Neural progenitor cell (in vitro differentiated cells): ENCODE data around the gene CPT1A. TPM values are rescaled to one million over a fixed set of nuclear protein-coding genes. Genes with fewer than 3 reads are reported as not detected.

Source experiments
- DNase-seq: peaks from one replicate; pipeline ENCODE4 v3.0.0-alpha.2; 2016; ENCODE audit warnings: low spot score
- H2AFZ ChIP-seq: fragments of 200-600 bp; sonication (generic); replicated peaks from 2 replicates; pipeline ENCODE4 v1.6.1; 2016; ENCODE audit warnings: antibody characterized with exemption
- H3F3A ChIP-seq: fragments of 200-600 bp; sonication (generic); 2 replicates; pipeline ENCODE4 v1.6.1; 2016; ENCODE audit warnings: antibody characterized with exemption, low read depth
- H3K27ac ChIP-seq: fragments of 200-600 bp; sonication (generic); 2 replicates; pipeline ENCODE4 v1.5.1; 2016; ENCODE audit warnings: mild to moderate bottlenecking
- H3K27me3 ChIP-seq: fragments of 200-600 bp; sonication (generic); 2 replicates; pipeline ENCODE4 v1.6.1; 2016; ENCODE audit warnings: mild to moderate bottlenecking, moderate library complexity
- H3K36me3 ChIP-seq: fragments of 200-600 bp; sonication (generic); 2 replicates; pipeline ENCODE4 v1.5.1; 2016
- H3K4me1 ChIP-seq: fragments of 200-600 bp; sonication (generic); 2 replicates; pipeline ENCODE4 v1.6.1; 2016; ENCODE audit warnings: mixed run types
- H3K4me2 ChIP-seq: fragments of 200-600 bp; sonication (generic); 2 replicates; pipeline ENCODE4 v1.6.1; 2016
- H3K4me3 ChIP-seq: fragments of 200-600 bp; sonication (generic); 2 replicates; pipeline ENCODE4 v1.5.1; 2016
- H3K79me2 ChIP-seq: fragments of 200-600 bp; sonication (generic); 2 replicates; pipeline ENCODE4 v1.6.1; 2016; ENCODE audit warnings: low read depth
- H3K9ac ChIP-seq: fragments of 200-600 bp; sonication (generic); 2 replicates; pipeline ENCODE4 v1.6.1; 2016
- H3K9me3 ChIP-seq: fragments of 200-600 bp; sonication (generic); 2 replicates; pipeline ENCODE4 v1.5.1; 2016; ENCODE audit warnings: low read depth
- H4K20me1 ChIP-seq: fragments of 200-600 bp; sonication (generic); 2 replicates; pipeline ENCODE4 v1.6.1; 2016; ENCODE audit warnings: low read depth
- H3K27ac Mint-ChIP-seq: 3 replicates; pipeline ENCODE4 v1.8.0; 2021; ENCODE audit warnings: mixed read lengths
- H3K27me3 Mint-ChIP-seq: 2 replicates; pipeline ENCODE4 v1.8.0; 2022; ENCODE audit warnings: low read depth, mild to moderate bottlenecking, inconsistent platforms, moderate library complexity, mixed read lengths; ENCODE audit not compliant: insufficient read depth
- H3K36me3 Mint-ChIP-seq: 3 replicates; pipeline ENCODE4 v1.8.0; 2021; ENCODE audit warnings: mixed read lengths
- H3K4me1 Mint-ChIP-seq: 3 replicates; pipeline ENCODE4 v1.8.0; 2021; ENCODE audit warnings: mixed read lengths
- H3K4me3 Mint-ChIP-seq: 3 replicates; pipeline ENCODE4 v1.8.0; 2021; ENCODE audit warnings: mild to moderate bottlenecking, moderate library complexity, mixed read lengths
- H3K9me3 Mint-ChIP-seq: 3 replicates; pipeline ENCODE4 v1.8.0; 2020; ENCODE audit warnings: mixed read lengths
- EZH2 ChIP-seq: fragments of 200-600 bp; sonication (generic); IDR thresholded peaks from 2 replicates; pipeline ENCODE4 v1.6.1; 2017; ENCODE audit warnings: antibody characterized with exemption, mild to moderate bottlenecking, moderate library complexity
- EZH2phosphoT487 ChIP-seq: fragments of 200-600 bp; sonication (generic); IDR thresholded peaks from 2 replicates; pipeline ENCODE4 v1.6.1; 2017; ENCODE audit warnings: antibody characterized with exemption
- total RNA-seq: library from RNA; depleted of rRNA; stranded (reverse); fragments of >200 nt; gene quantifications from 2 replicates; pipeline ENCODE4 v1.2.3, GENCODE V29; 2015; ENCODE audit warnings: low replicate concordance
- TF ChIP-seq, protein P1 (sequence below): fragments of 200-600 bp; sonication (generic); IDR thresholded peaks from 2 replicates; pipeline ENCODE4 v1.5.1; 2017; ENCODE audit warnings: antibody characterized with exemption, mild to moderate bottlenecking

CPT1A gene
- total RNA-seq, 1 donor from 2014 or later = 0.64 TPM

DNA sequence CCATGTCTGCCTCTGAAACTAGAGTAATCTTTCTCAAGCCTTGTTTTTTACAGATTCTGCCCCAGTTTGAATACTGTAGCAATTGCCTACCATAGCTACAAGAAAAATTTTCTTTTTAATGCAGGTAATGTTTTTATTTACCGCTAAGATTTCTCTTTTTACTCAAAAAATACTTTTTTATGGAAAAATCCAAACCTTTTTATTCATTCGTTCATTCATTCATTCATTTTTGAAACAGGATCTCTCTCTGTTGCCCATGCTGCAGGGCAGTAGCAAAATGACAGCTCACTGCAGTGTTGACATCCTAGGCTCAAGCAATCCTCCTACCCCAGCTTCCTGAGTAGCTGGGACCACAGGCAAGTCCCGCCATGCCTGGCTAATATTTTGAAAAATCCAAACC lies 2.7 kb upstream of the CPT1A start:
- Mint-ChIP-seq H3K36me3 (no peaks in the 10 kb centered on the region), H3K4me3 (no peak overlapping the region), H3K27me3 (peaks cover 60% of the 10 kb centered on the region), H3K9me3 (no peaks in the 10 kb centered on the region), H3K4me1 (peaks cover 20% of the 10 kb centered on the region), H3K27ac (no peak overlapping the region)
- Histone ChIP-seq H3K4me1 (peaks cover 4% of the 10 kb centered on the region), H3F3A (peaks cover 17% of the 10 kb centered on the region), H3K9me3 (no peaks in the 10 kb centered on the region), H3K27ac (no peak overlapping the region), H3K36me3 (no peaks in the 10 kb centered on the region), H3K9ac (no peak overlapping the region), H3K79me2 (no peaks in the 10 kb centered on the region), H3K27me3 (peaks cover 99% of the 10 kb centered on the region), H3K4me3 (no peak overlapping the region), H3K4me2 (no peak overlapping the region), H2AFZ (no peak overlapping the region), H4K20me1 (peaks cover 55% of the 10 kb centered on the region)
- TF ChIP-seq, protein P1, sequence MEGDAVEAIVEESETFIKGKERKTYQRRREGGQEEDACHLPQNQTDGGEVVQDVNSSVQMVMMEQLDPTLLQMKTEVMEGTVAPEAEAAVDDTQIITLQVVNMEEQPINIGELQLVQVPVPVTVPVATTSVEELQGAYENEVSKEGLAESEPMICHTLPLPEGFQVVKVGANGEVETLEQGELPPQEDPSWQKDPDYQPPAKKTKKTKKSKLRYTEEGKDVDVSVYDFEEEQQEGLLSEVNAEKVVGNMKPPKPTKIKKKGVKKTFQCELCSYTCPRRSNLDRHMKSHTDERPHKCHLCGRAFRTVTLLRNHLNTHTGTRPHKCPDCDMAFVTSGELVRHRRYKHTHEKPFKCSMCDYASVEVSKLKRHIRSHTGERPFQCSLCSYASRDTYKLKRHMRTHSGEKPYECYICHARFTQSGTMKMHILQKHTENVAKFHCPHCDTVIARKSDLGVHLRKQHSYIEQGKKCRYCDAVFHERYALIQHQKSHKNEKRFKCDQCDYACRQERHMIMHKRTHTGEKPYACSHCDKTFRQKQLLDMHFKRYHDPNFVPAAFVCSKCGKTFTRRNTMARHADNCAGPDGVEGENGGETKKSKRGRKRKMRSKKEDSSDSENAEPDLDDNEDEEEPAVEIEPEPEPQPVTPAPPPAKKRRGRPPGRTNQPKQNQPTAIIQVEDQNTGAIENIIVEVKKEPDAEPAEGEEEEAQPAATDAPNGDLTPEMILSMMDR = no peak
- no peak for TF ChIP-seq EZH2phosphoT487
- TF ChIP-seq EZH2 = no peak
- no peak for DNase-seq

DNA sequence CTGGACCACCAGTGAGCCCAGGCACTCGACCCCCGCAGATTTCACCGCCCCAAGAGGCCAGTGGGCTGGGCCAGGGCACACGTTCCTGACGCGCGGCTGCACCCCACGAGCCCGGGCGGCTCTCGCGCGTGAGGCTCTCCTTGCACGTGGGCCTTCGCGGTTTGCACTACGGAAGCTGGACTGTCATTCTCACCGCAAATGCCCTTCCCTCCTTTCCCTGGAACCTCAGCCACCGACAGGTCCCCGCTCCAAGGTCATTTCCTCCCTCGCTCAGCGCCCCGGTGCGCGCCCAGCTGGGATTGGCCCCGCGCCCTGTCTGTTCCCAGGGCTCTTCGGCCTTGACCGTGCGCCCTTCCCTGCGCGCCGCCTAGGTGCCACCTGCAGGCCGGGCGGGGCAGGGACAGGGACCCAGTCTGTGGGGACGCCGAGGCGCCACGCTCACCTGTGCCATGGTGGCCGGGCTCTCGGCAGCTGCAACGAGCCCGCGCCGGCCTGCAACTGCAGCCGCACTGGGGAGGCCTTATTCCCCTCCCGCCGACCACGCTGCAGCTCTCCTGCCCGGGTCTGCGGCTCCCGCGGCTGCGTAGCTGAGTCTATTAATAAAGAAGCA lies 2.1 kb upstream of the CPT1A start:
- DNase-seq = peak; percentile 57
- H3K27ac Mint-ChIP-seq = no peak overlapping the region
- no peaks in the 10 kb centered on the region for H3K9me3 ChIP-seq
- H3K79me2 ChIP-seq = no peaks in the 10 kb centered on the region
- H3K27ac ChIP-seq = no peak overlapping the region
- peaks cover 21% of the 10 kb centered on the region for H3F3A ChIP-seq
- H3K36me3 Mint-ChIP-seq = no peaks in the 10 kb centered on the region
- peaks cover 23% of the 10 kb centered on the region for H3K4me1 Mint-ChIP-seq
- peaks cover 100% of the 10 kb centered on the region for H3K27me3 ChIP-seq
- peaks cover 57% of the 10 kb centered on the region for H4K20me1 ChIP-seq
- peaks cover 61% of the 10 kb centered on the region for H3K27me3 Mint-ChIP-seq
- H3K4me3 Mint-ChIP-seq = peak overlapping the region; percentile 38
- H3K9ac ChIP-seq = no peak overlapping the region
- no peaks in the 10 kb centered on the region for H3K36me3 ChIP-seq
- H3K4me3 ChIP-seq = no peak overlapping the region
- peak overlapping the region; percentile 7 for H3K4me2 ChIP-seq
- H2AFZ ChIP-seq = no peak overlapping the region
- TF ChIP-seq, protein P1 = peak; percentile 30
- TF ChIP-seq EZH2 = peak; percentile 87
- TF ChIP-seq EZH2phosphoT487 = peak; percentile 76
- peaks cover 7% of the 10 kb centered on the region for H3K4me1 ChIP-seq
- no peaks in the 10 kb centered on the region for H3K9me3 Mint-ChIP-seq

GRCh38 chr11:68843052-68843561 lies 1.4 kb upstream of the CPT1A start:
- no peak overlapping the region for H3K4me2 ChIP-seq
- H3K36me3 ChIP-seq = no peaks in the 10 kb centered on the region
- H4K20me1 ChIP-seq = peaks cover 61% of the 10 kb centered on the region
- H3K27me3 Mint-ChIP-seq = peaks cover 58% of the 10 kb centered on the region
- H3K27me3 ChIP-seq = peaks cover 100% of the 10 kb centered on the region
- no peaks in the 10 kb centered on the region for H3K79me2 ChIP-seq
- H3K9ac ChIP-seq = no peak overlapping the region
- DNase-seq = peak; percentile 42
- H3K4me3 Mint-ChIP-seq = peak overlapping the region; percentile 59
- peaks cover 10% of the 10 kb centered on the region for H3K4me1 ChIP-seq
- H3K27ac Mint-ChIP-seq = no peak overlapping the region
- TF ChIP-seq EZH2phosphoT487 (peak; percentile 22), EZH2 (peak; percentile 73)
- TF ChIP-seq, protein P1 = no peak
- no peak overlapping the region for H2AFZ ChIP-seq
- H3K9me3 ChIP-seq = no peaks in the 10 kb centered on the region
- peaks cover 27% of the 10 kb centered on the region for H3K4me1 Mint-ChIP-seq
- no peak overlapping the region for H3K4me3 ChIP-seq
- no peaks in the 10 kb centered on the region for H3K9me3 Mint-ChIP-seq
- no peaks in the 10 kb centered on the region for H3K36me3 Mint-ChIP-seq
- H3K27ac ChIP-seq = no peak overlapping the region
- peaks cover 25% of the 10 kb centered on the region for H3F3A ChIP-seq
